ENCODE data around the gene SOX18. TPM values are rescaled to one million over a fixed set of nuclear protein-coding genes. Genes with fewer than 3 reads are reported as not detected.
A peak's percentile ranks its signal among the peaks of the same experiment; 100 is the strongest.
"Not testable (repeated sequence)": the region's sequence is repeated elsewhere in the genome, so short reads cannot be mapped to it uniquely, and the experiment has no call there.

Gene SOX18
- total RNA-seq, 3 donors from 2014 or later = 4.7 to 20.0 (median 12.6) TPM

DNA sequence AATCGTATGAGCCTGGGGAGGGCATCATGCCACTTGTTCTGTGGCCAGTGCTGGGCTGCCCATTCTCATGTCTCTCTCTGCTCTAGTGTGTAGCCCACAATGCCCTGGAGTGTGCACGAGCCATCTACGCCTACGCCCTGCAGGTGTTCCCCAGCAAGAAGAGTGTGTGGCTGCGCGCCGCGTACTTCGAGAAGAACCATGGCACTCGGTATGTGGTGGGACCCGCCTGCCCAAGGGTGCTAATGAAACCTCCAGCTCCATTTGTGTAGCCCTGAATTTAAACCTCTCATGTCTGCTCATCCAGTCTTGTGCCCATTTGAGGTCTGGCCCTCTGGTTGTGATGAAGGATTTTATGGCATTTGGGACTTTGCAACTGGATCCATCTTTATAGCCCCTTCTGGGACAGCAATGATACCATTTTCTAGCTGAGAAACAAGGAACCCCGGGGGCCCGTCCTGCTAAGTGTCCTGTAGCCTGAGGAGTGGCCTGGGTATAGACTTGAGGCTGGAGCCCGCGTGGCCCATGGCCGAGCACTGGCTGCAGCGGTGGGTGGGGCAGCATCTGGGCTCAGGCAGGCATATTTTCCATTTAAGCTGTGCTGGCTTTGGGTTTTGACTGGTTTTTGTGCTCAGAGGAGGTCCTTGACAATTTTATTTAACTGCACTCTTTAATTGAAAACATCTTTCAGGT is 26.6 kb downstream of the SOX18 start:
- DNase-seq (peak in 1 of 3 donors; percentile 31), ATAC-seq (no peak)
- TF ChIP-seq CTCF (IDR thresholded peaks at IDR 0.05) = no peak
- Histone ChIP-seq H3K9me3 (no peaks in the 10 kb centered on the region), H3K4me3 (no peak overlapping the region), H3K4me1 (ENCODE audit: low read depth) (peaks cover 20% of the 10 kb centered on the region), H3K36me3 (ENCODE audit: low read depth) (peaks cover 4% of the 10 kb centered on the region)
- intact Hi-C loops (cut with DNase I, micrococcal nuclease) = no loop called here

DNA sequence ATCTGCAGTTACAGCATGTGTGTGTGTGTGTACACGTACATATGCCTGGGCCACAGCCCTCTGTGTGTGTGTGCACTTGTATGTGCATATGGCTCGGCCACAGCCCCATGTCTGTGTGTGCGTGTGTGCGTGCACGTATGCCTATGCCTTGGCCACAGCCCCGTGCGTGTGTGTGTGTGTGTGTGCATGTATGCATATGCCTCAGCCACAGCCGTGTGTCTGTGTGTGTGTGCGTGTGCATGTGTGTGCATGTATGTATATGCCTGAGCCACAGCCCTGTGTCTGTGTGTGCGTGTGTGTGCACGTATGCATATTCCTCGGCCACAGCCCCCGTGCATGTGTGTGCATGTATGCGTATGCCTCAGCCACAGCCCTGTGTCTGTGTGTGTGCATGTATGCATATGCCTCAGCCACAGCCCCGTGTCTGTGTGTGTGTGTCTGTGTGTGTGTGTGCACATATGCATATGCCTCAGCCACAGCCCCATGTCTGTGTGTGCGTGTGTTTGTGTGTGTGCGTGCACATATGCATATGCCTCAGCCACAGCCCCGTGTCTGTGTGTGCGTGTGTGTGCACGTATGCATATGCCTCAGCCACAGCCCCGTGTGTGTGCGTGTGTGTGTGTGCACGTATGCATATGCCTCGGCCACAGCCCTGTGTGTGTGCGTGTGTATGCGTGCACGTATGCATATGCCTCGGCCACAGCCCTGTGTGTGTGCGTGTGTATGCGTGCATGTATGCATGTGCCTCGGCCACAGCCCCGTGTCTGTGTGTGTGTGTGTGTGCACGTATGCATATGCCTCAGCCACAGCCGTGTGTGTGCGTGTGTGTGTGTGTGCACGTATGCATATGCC is 28.1 kb downstream of the SOX18 start:
- TF ChIP-seq CTCF (IDR thresholded peaks at IDR 0.05) = no peak
- no peak for ATAC-seq
- Histone ChIP-seq H3K36me3 (ENCODE audit: low read depth) (no peaks in the 10 kb centered on the region), H3K9me3 (no peaks in the 10 kb centered on the region), H3K4me1 (ENCODE audit: low read depth) (peaks cover 20% of the 10 kb centered on the region), H3K4me3 (no peak overlapping the region)
- intact Hi-C loops (cut with DNase I, micrococcal nuclease) = no loop called here
- no peak for DNase-seq

DNA sequence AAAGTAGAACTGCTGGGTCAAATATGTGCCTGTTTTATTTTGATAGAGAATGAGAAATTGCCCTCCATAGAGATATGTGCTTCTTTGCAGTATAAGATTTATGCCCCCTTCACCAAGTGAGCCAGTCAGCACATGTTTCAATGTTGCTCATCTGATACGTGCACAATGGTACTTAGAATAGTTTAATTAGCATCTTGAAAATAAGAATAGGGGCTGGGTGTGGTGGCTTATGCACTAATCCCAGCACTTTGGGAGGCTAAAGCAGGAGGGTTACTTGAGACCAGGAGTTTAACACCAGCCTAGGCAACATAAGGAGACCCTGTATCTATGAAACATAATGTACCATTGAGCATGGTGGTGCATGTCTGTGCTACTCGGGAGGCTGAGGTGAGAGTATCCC is 33.8 kb downstream of the SOX18 start:
- H3K4me1 ChIP-seq (ENCODE audit: low read depth) = no peaks in the 10 kb centered on the region
- DNase-seq = no peak
- no peak overlapping the region for H3K4me3 ChIP-seq
- intact Hi-C loops (cut with DNase I, micrococcal nuclease) = no loop called here
- TF ChIP-seq CTCF (IDR thresholded peaks at IDR 0.05) = no peak
- no peak for ATAC-seq
- H3K36me3 ChIP-seq (ENCODE audit: low read depth) = peaks cover 13% of the 10 kb centered on the region
- no peaks in the 10 kb centered on the region for H3K9me3 ChIP-seq

DNA sequence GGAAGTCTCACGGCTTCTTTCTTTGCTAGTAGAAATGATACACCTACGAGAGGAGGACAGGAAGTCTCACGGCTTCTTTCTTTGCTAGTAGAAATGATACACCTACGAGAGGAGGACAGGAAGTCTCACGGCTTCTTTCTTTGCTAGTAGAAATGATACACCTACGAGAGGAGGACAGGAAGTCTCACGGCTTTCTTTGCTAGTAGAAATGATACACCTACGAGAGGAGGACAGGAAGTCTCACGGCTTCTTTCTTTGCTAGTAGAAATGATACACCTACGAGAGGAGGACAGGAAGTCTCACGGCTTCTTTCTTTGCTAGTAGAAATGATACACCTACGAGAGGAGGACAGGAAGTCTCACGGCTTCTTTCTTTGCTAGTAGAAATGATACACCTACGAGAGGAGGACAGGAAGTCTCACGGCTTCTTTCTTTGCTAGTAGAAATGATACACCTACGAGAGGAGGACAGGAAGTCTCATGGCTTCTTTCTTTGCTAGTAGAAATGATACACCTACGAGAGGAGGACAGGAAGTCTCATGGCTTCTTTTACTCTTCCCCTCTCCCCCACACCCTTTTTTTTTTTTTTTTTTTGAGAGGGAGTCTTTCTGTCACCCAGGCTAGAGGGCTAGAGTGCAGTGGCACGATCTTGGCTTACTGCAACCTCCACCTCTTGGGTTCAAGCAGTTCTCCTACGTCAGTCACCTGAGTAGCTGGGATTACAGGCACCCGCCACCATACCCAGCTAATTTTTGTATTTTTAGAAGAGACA is 36.9 kb downstream of the SOX18 start:
- peaks cover 19% of the 10 kb centered on the region for H3K36me3 ChIP-seq (ENCODE audit: low read depth)
- DNase-seq; H3K4me3 ChIP-seq; H3K4me1 ChIP-seq (ENCODE audit: low read depth); ATAC-seq; intact Hi-C loops (cut with DNase I, micrococcal nuclease); H3K9me3 ChIP-seq: not testable (repeated sequence)

DNA sequence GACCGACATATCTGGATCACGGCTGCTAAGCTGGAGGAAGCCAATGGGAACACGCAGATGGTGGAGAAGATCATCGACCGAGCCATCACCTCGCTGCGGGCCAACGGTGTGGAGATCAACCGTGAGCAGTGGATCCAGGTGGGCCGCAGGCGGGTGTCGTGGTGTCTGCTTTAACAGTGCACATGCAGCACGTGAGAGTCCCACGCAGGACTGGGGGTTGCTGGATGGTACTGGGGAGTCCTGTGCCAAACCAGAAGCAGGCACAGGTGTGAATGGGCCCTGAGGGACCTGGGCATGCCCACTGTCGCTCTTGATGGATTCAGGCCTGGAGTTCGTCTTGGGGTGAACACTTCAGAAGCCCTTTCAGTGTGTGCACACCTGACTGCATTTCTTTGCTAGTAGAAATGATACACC is 38.1 kb downstream of the SOX18 start:
- Histone ChIP-seq H3K4me3 (no peak overlapping the region), H3K36me3 (ENCODE audit: low read depth) (peaks cover 19% of the 10 kb centered on the region), H3K4me1 (ENCODE audit: low read depth) (no peaks in the 10 kb centered on the region), H3K9me3 (no peaks in the 10 kb centered on the region)
- DNase-seq = no peak
- ATAC-seq = no peak
- TF ChIP-seq CTCF (IDR thresholded peaks at IDR 0.05) = no peak
- intact Hi-C loops (cut with DNase I, micrococcal nuclease) = no loop called here

All from mucosa of descending colon (tissue), 3 donors.